Measurements from ENCODE around the gene TAOK2. TPM values are rescaled to one million over a fixed set of nuclear protein-coding genes. Genes with fewer than 3 reads are reported as not detected.

Gene TAOK2
- polyA plus RNA-seq, 1 donor from 2014 or later, result 7.6 TPM

DNA sequence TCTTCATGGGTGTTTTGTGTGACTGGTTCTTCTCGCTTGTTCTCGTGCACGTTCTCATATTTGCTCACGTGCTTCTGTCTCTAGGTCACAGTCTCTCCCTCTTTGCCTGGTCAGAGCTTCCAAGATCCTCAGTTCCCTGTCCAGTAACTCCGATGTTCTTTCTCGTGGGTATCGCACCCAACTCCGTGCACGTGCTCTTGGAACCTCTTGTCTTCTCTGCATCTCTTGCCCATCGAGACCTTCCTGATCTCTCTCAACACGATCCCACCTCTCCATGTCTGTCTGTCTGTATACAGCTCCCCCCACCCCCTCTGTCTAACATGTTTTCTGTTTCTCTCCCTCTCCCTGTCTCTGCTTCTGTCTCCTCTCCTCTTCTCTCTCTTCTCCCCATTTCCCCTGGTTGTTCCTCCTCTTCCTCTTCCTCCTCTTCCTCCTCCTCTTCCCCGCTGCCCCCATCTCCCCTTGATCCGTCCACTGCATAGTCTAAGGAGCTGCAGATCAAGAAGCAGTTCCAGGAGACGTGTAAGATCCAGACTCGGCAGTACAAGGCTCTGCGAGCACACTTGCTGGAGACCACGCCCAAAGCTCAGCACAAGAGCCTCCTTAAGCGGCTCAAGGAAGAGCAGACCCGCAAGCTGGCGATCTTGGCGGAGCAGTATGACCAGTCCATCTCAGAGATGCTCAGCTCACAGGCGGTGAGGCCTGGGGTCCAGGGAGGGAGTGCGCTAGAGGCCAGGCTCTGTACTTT lies 15.6 kb downstream of the TAOK2 start:
- no peaks in the 10 kb centered on the region for H3K9me3 Mint-ChIP-seq
- H3K27ac Mint-ChIP-seq, result peak overlapping the region in 1 of 3 donors; percentile 78
- H3K4me1 Mint-ChIP-seq, result peaks cover 0 to 5% (median 0%) of the 10 kb centered on the region in 3 donors
- peaks cover 9% of the 10 kb centered on the region for H3K36me3 Mint-ChIP-seq
- H3K4me3 Mint-ChIP-seq, result no peak overlapping the region
- no peaks in the 10 kb centered on the region for H3K27me3 Mint-ChIP-seq

DNA sequence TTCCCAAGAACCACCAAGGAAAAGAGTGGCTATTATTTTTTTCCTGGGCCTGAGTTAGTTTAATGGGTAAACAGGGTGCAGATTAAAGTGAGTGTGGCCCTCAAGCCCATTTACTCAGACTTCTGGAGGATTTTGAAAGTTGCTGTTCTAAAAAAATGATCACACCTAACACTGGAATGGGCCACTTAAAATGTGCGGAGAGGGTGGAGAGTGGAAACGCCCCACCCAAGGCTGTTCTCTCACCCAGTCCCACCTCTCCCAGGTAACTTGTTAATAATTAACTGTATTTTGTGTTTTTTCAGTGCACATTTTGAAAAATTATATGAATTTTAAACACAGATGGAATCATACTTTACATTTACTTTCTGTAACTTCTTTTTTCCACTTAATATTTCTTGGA lies 16.4 kb downstream of the TAOK2 start:
- Mint-ChIP-seq H3K27me3 (no peaks in the 10 kb centered on the region), H3K27ac (peak overlapping the region in 1 of 3 donors; percentile 78), H3K36me3 (peaks cover 9% of the 10 kb centered on the region), H3K9me3 (no peaks in the 10 kb centered on the region), H3K4me3 (peak overlapping the region in 1 of 4 donors; percentile 45), H3K4me1 (peaks cover 2 to 9% (median 5%) of the 10 kb centered on the region in 3 donors)

DNA sequence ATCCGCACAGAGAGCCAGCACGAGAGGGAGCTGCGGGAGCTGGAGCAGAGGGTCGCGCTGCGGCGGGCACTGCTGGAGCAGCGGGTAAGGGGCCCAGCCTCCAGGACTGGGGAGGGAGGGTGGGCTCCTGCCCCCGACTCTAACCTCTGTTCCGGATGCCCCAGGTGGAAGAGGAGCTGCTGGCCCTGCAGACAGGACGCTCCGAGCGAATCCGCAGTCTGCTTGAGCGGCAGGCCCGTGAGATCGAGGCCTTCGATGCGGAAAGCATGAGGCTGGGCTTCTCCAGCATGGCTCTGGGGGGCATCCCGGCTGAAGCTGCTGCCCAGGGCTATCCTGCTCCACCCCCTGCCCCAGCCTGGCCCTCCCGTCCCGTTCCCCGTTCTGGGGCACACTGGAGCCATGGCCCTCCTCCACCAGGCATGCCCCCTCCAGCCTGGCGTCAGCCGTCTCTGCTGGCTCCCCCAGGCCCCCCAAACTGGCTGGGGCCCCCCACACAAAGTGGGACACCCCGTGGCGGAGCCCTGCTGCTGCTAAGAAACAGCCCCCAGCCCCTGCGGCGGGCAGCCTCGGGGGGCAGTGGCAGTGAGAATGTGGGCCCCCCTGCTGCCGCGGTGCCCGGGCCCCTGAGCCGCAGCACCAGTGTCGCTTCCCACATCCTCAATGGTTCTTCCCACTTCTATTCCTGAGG lies 17.4 kb downstream of the TAOK2 start:
- H3K4me1 Mint-ChIP-seq, result peaks cover 2 to 12% (median 10%) of the 10 kb centered on the region in 3 donors
- H3K27me3 Mint-ChIP-seq, result no peaks in the 10 kb centered on the region
- peaks cover 8% of the 10 kb centered on the region for H3K36me3 Mint-ChIP-seq
- no peak overlapping the region for H3K27ac Mint-ChIP-seq
- H3K9me3 Mint-ChIP-seq, result no peaks in the 10 kb centered on the region
- no peak overlapping the region for H3K4me3 Mint-ChIP-seq

DNA sequence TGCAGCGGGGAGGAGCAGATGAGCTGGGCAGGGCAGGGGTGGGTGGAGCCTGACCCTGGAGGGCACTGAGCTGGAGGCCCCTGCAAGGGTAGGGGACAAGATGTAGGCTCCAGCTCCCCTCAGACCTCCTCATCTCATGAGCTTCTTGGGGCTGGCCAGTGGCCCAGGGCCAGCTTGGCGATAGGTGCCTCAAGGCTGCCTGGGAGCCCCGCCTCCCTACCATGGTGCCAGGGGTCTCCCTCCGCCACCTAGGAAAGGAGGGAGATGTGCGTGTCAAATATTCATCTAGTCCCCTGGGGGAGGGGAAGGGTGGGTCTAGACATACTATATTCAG lies 17.9 kb downstream of the TAOK2 start:
- Mint-ChIP-seq H3K27me3 (no peaks in the 10 kb centered on the region), H3K27ac (no peak overlapping the region), H3K4me3 (no peak overlapping the region), H3K9me3 (no peaks in the 10 kb centered on the region), H3K36me3 (peaks cover 8% of the 10 kb centered on the region), H3K4me1 (peaks cover 3 to 15% (median 12%) of the 10 kb centered on the region in 3 donors)

DNA sequence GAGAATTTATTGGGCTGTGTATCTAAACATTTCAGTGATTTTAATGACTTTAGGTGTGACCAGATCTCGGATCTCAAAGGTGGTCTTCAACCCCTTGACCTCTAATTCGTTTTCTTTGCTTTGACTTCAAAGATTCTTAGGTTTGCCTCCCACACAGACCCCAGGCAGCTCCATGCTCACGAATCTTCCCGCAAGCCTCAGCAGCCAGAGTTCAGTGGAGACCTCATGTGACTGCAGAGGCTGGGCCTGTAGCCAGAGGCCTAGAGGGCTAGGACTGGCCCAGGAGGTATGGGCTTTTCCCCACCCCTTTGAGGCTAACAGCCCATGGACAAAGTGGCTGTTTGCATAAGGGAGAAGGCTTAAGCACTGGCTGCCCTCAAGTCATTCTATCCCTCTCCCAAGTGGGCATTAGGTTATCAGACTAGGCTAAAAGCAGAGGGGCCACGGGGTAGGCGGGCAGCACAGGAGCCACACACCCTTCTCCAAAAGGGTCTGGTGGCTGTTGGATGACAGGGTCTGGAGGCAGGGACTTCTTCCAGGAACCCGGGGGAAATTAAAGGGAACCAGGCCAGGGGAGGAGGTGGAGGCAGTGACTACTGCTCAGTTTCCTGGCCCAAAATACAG lies 18.8 kb downstream of the TAOK2 start:
- peaks cover 9 to 22% (median 16%) of the 10 kb centered on the region in 3 donors for H3K4me1 Mint-ChIP-seq
- H3K27me3 Mint-ChIP-seq, result no peaks in the 10 kb centered on the region
- H3K9me3 Mint-ChIP-seq, result no peaks in the 10 kb centered on the region
- peaks cover 7% of the 10 kb centered on the region for H3K36me3 Mint-ChIP-seq
- H3K4me3 Mint-ChIP-seq, result peak overlapping the region in 1 of 4 donors; percentile 85
- peak overlapping the region in 1 of 3 donors; percentile 40 for H3K27ac Mint-ChIP-seq

DNA sequence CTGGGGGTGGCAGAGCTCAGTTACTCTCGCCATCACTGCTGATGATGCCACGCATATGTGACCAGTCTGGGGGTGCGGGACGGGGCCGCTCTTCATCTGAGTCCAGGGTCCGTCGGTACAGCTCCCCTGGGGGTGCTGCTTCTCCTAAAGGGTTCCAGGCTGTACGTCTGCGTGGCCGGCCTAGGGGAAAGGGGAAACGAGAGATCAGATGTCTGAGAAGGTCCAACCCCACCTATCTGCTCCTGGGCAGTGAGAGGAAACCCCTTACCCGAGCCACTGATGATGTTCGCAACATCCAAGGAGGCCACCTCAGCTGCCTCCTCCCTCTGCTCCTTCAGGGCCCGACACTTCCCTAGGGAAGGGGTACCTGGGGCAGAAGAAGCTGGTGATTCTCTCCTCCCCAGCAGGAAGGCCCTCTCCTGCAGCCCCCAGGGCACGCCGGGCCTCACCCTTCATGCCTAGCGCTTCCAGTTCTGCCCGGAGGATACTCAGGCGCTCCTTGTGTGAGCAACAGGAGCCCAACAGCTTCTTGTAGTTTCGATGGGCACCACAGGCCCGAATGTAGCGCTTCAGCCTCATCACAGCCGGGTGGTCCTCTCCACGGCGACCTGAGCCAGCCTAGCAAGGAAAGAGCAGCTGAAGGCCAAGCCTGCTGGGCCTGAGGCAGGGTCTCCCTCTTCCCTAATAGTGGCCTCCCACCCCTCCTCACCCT lies 19.7 kb downstream of the TAOK2 start:
- peak overlapping the region in 1 of 4 donors; percentile 99 for H3K4me3 Mint-ChIP-seq
- H3K27me3 Mint-ChIP-seq, result no peaks in the 10 kb centered on the region
- peaks cover 5% of the 10 kb centered on the region for H3K36me3 Mint-ChIP-seq
- peaks cover 11 to 26% (median 16%) of the 10 kb centered on the region in 3 donors for H3K4me1 Mint-ChIP-seq
- H3K27ac Mint-ChIP-seq, result no peak overlapping the region
- no peaks in the 10 kb centered on the region for H3K9me3 Mint-ChIP-seq

DNA sequence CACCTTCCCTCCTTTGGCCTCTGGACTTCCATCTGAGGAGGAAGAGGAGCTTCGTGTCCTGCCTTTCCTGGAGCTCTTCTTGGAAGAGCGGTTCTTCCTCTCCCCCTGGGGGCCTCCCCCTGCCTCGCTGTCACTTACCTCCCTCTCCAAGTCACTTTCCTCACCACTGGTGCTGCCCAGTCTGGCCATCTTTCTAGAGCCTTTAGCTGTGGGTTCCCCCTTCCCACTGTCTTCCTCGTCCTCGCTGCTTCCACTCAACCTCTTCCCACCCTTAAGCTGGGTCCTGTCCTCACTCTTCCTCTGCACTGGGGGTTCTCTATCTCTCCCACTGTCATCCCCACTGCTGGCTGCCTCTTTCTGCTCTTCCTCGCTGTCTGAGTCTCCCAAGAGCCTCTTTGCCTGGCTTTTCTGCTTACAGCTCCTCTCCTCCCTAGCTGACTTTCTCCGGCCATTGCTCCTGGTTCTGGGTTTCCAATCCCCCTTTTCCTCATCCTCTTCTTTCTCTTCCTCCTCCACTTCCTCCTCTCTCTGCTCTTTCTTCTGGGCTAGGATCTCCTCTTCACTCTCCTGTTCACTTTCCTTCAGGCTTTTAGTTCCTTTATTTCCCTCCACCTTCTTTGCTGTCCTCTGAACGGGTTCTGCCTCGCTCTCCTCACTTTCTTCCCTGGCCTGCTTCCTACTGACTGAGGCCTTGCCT lies 20.4 kb downstream of the TAOK2 start:
- Mint-ChIP-seq H3K9me3 (no peaks in the 10 kb centered on the region), H3K4me3 (peak overlapping the region; percentile 70 to 99 (median 86)), H3K27ac (peak overlapping the region in 2 of 3 donors; percentile 97 to 98), H3K36me3 (peaks cover 3% of the 10 kb centered on the region), H3K4me1 (peaks cover 13 to 28% (median 16%) of the 10 kb centered on the region in 3 donors), H3K27me3 (no peaks in the 10 kb centered on the region)

DNA sequence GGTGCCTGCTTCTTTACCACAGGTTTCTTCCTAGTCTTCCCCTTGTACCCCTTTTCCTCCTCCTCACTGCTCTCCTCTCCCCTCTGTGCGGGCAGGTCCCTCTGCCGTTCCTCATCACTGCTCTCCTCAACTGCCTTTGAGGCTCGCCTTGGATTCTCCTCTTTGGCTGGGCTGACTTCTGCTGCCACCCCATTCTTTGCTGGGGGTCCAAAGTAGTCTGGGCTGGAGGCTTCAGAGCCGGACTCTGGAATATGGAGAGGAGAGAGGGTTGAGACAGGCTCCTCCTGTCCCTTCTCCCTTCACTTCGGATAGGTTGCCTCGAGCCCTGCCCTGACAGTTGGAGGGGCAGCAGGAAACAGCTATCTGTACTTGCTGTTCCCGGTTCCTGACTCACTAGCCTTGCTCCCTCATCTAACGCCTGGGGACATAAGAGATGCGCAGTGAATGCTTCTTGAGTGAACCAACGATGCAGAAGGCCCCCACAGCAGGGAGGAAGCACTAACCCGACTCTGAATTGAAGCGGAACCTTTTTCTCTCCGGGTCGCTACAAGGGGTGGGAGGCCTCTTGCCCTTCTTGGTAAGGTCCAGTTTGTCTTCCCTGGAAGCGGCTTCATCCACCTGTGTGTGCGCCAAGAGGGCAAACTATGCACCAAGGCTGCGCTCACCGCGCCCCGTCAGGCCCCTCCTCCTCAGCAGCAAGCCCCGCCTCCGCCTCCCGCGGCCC lies 21.1 kb downstream of the TAOK2 start:
- peaks cover 1% of the 10 kb centered on the region for H3K36me3 Mint-ChIP-seq

DNA sequence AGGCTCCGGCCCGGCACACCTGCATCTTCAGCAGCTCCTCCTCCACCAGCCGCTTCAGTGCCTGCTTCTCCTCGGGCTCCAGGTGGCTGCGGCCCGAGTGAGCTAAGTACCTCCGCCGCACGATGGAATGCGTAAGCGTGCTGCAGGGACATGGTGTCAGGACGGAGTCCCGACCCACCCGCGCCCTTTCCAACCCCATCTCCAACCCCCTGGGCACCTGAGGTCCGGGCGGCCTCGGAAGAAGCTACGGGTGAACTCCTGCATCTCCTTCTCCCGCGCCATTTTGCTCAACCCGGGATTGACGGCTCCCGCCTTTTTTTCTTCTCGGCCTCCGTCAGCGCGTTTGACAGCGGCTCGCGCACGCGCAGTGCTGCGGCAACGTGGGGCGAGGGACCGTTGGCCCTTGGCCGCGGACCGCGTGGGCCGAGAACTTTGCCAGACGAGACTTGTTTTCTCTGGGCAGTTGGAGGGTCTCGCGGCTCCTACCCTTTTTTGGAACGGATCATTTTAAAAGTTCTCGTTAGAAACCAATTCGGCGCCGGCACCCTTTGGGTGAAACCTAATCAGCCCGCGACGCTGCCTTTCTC lies 21.7 kb downstream of the TAOK2 start, which contains the start of gene HIRIP3:
HIRIP3 (minus strand) TSS at position 294 of the 587 bp plus-strand sequence; CDS start at position 282, 12 bp downstream.
- Mint-ChIP-seq H3K4me1 (peaks cover 16 to 32% (median 17%) of the 10 kb centered on the region in 3 donors), H3K27ac (peak within 1 kb of the TSS; percentile 97 to 98 (median 98)), H3K4me3 (peak within 1 kb of the TSS; percentile 97 to 99 (median 98)), H3K9me3 (no peaks in the 10 kb centered on the region), H3K36me3 (peaks cover 1% of the 10 kb centered on the region), H3K27me3 (no peaks in the 10 kb centered on the region)

More for the DNA sequence above, 21.1 kb downstream of the TAOK2 start:
- Mint-ChIP-seq H3K27me3 (no peaks in the 10 kb centered on the region), H3K4me3 (peak overlapping the region; percentile 97 to 99 (median 98)), H3K9me3 (no peaks in the 10 kb centered on the region), H3K27ac (peak overlapping the region; percentile 97 to 98 (median 98)), H3K4me1 (peaks cover 16 to 32% (median 17%) of the 10 kb centered on the region in 3 donors)

DNA sequence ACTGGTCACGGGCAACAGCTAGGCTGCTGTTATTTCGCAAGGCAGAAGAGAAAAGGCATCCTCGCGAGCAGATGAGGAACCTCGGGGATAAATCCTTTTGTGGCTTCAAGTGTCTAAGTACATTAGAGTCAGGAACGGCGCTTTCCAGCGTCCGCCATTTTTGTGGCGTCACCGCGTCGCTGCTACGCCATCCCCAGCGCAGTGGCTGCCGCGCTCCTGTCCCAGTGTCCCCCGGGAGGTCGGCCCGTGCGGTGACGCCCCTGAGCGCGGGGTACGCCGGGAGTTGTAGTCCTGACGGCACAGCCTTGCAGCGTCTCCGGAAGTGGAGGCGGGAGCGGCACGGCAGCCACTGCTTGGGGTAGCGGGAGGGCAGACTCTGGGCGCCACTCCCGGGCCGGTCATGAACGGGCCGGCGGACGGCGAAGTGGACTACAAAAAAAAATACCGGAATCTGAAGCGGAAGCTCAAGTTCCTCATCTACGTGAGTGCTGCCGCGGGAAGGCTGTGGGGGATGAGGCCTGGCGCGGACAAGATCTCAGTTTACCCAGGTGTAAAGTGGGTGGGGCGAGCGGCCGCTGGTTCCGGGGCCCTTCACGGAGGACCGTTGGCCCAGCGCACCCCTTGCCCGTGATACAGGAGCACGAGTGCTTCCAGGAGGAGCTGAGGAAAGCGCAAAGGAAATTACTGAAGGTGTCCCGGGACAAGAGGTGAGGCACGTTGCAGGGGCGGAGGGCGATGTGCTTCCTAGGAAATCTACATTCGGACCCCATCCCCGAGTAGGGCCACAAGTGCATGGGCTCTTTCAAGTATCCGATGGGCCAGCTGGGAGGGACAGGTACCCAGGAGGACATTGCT lies 22.5 kb downstream of the TAOK2 start, which contains the start of gene INO80E:
INO80E (plus strand) TSS at position 331 of the 855 bp plus-strand sequence; CDS start at position 401, 70 bp downstream.
- peaks cover 16 to 32% (median 17%) of the 10 kb centered on the region in 3 donors for H3K4me1 Mint-ChIP-seq
- peak within 1 kb of the TSS; percentile 97 to 99 (median 98) for H3K4me3 Mint-ChIP-seq
- peak within 1 kb of the TSS; percentile 97 to 98 (median 98) for H3K27ac Mint-ChIP-seq
- H3K9me3 Mint-ChIP-seq, result no peaks in the 10 kb centered on the region
- H3K27me3 Mint-ChIP-seq, result no peaks in the 10 kb centered on the region
- peaks cover 1% of the 10 kb centered on the region for H3K36me3 Mint-ChIP-seq

DNA sequence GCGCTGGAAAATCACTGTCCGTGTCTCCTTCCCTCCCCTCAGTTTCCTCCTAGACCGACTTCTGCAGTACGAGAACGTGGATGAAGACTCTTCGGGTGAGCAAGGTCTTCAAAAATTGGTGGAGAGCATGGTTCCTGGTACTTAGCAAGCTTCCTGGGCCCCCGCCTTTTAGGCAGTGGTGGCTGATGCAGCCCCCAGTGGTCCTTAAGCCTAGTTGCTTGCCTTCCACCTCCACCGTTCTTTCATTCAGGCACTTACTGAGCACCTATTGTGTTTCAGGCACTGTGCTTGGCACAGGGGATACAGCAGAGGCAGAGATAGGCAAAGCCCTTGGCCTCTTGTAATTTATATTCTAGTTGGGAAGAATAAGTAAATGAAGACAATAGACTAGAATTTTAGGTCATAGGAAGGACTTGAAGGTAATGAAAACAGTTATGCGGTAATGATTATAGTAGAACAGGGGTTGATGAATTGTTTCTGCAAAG lies 23.1 kb downstream of the TAOK2 start:
- peak overlapping the region; percentile 97 to 99 (median 98) for H3K4me3 Mint-ChIP-seq
- no peaks in the 10 kb centered on the region for H3K27me3 Mint-ChIP-seq
- H3K36me3 Mint-ChIP-seq, result peaks cover 1% of the 10 kb centered on the region
- H3K4me1 Mint-ChIP-seq, result peaks cover 16 to 32% (median 17%) of the 10 kb centered on the region in 3 donors
- peak overlapping the region; percentile 23 to 98 (median 97) for H3K27ac Mint-ChIP-seq
- no peaks in the 10 kb centered on the region for H3K9me3 Mint-ChIP-seq

DNA sequence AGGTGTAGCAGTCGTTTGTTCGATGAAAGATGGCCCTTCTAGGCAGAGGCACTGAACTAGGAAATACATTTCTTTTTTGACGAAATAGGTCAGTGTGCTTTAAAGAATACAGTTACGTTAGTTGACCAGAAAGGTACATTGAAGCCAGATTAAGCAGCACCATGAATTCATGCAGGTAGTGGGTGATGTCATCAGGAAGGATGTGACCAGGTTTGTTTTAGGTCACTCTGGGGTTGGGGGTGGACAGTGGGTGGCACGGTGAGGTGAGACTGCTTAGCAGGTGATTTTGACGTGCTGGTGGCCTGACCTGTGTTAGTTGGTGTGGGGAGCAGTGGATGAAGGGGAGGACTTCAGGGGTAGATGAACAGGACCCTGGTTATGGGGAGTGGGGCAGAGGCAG lies 25.9 kb downstream of the TAOK2 start:
- H3K27ac Mint-ChIP-seq, result no peak overlapping the region
- peak overlapping the region in 2 of 4 donors; percentile 11 to 78 for H3K4me3 Mint-ChIP-seq
- no peaks in the 10 kb centered on the region for H3K9me3 Mint-ChIP-seq
- H3K36me3 Mint-ChIP-seq, result peaks cover 1% of the 10 kb centered on the region
- H3K27me3 Mint-ChIP-seq, result no peaks in the 10 kb centered on the region
- peaks cover 8 to 31% (median 17%) of the 10 kb centered on the region in 3 donors for H3K4me1 Mint-ChIP-seq

Measured in IgD-negative memory B cell (primary cell).